Activated B cell treated with CpG ODN at 0.5 μM for 24 hours (primary cell): ENCODE data around the gene DKKL1. TPM values are rescaled to one million over a fixed set of nuclear protein-coding genes. Genes with fewer than 3 reads are reported as not detected.

Experiments used
- ATAC-seq: fragments of 200-7000 bp; cut with Tn5 transposase; one replicate; pipeline ENCODE4 v1.10.0; 2021; ENCODE audit warnings: low read depth, mild to moderate bottlenecking, moderate library complexity
- CTCF ChIA-PET: fragments of 350-600 bp; sonication (Branson Sonifier 250); formaldehyde crosslinking; loops from one replicate; lab custom pipeline; 2021; ENCODE audit warnings: antibody characterized with exemption; lab: Charles Lee
- POLR2A ChIA-PET: fragments of 350-600 bp; sonication (Branson Sonifier 250); formaldehyde crosslinking; loops from one replicate; lab custom pipeline; 2021; ENCODE audit warnings: antibody characterized with exemption; lab: Charles Lee
- DNase-seq: peaks from one replicate; pipeline ENCODE4 v3.0.0; 2022
- H3K27ac Mint-ChIP-seq: one replicate; pipeline ENCODE4 v1.8.0; 2020; ENCODE audit warnings: mixed read lengths
- H3K27me3 Mint-ChIP-seq: one replicate; pipeline ENCODE4 v1.8.0; 2021; ENCODE audit warnings: mixed read lengths
- H3K36me3 Mint-ChIP-seq: one replicate; pipeline ENCODE4 v1.8.0; 2021; ENCODE audit warnings: low read depth, mixed read lengths
- H3K4me1 Mint-ChIP-seq: one replicate; pipeline ENCODE4 v1.8.0; 2021; ENCODE audit warnings: mixed read lengths
- H3K4me3 Mint-ChIP-seq: one replicate; pipeline ENCODE4 v1.8.0; 2020; ENCODE audit warnings: mild to moderate bottlenecking, mixed read lengths
- H3K9me3 Mint-ChIP-seq: one replicate; pipeline ENCODE4 v1.8.0; 2020; ENCODE audit warnings: mixed read lengths
- CTCF ChIP-seq: fragments of 200-600 bp; IDR thresholded peaks from one replicate; pipeline ENCODE4 v1.8.0; 2022; ENCODE audit warnings: antibody characterized with exemption, mild to moderate bottlenecking
- intact Hi-C: fragments of 100-400 bp; cut with micrococcal nuclease; formaldehyde crosslinking; loops from one replicate; pipeline ENCODE4 v1.15.1; 2024
- total RNA-seq: library from RNA; stranded (reverse); gene quantifications from 2 replicates; pipeline ENCODE4 v1.2.3, GENCODE V29; 2022

The DKKL1 gene
- 0.71 and 0.76 TPM in 2 replicates for total RNA-seq

- no peaks in the 10 kb centered on the region for H3K36me3 Mint-ChIP-seq
- intact Hi-C loops = loop anchor here (1.0 to 2.0 kb wide), 5 partner anchors 23 to 63 kb away; partner anchors contain the start of gene CD37
- peak; percentile 85 for ATAC-seq
- H3K27ac Mint-ChIP-seq = no peak within 1 kb of the TSS
- DNase-seq = peak; percentile 94
- peak within 1 kb of the TSS; percentile 29 for H3K4me3 Mint-ChIP-seq
- ChIA-PET CTCF (no interaction called here), POLR2A (interaction anchor here (0.5 to 7.0 kb wide), 13 partner anchors 12 to 1041 kb away, joined by 3 to 73 read pairs (median 4); partner anchors contain the start of genes CD37 and KASH5)
- H3K27me3 Mint-ChIP-seq = no peaks in the 10 kb centered on the region
- peaks cover 31% of the 10 kb centered on the region for H3K4me1 Mint-ChIP-seq
- no peaks in the 10 kb centered on the region for H3K9me3 Mint-ChIP-seq
- no peak for TF ChIP-seq CTCF
Measured at GRCh38 chr19:49363268-49364082, at the start of gene DKKL1. TSS of gene DKKL1 (plus strand) at chr19:49363877. CDS start at chr19:49363999, 122 bp downstream.

- intact Hi-C loops = no loop called here
- H3K4me1 Mint-ChIP-seq = peaks cover 48% of the 10 kb centered on the region
- H3K36me3 Mint-ChIP-seq = peaks cover 64% of the 10 kb centered on the region
- H3K27me3 Mint-ChIP-seq = no peaks in the 10 kb centered on the region
- no peak overlapping the region for H3K4me3 Mint-ChIP-seq
- H3K9me3 Mint-ChIP-seq = peaks cover 7% of the 10 kb centered on the region
- ChIA-PET CTCF (interaction anchor here (0.7 kb wide), 1 partner anchor 14 kb away, joined by 5 read pairs; no protein-coding TSS in a partner anchor), POLR2A (interaction anchor here (1.0 to 4.5 kb wide), 3 partner anchors 12 to 25 kb away, joined by 3 to 32 read pairs (median 11); partner anchors contain the start of gene CD37)
- H3K27ac Mint-ChIP-seq = peak overlapping the region; percentile 4
- no peak for ATAC-seq
- DNase-seq = no peak
- no peak for TF ChIP-seq CTCF
Measured at GRCh38 chr19:49315111-49315510, 48.6 kb upstream of the DKKL1 start.

- ChIA-PET POLR2A (interaction anchor here (1.1 to 2.6 kb wide), 3 partner anchors 18 to 24 kb away, joined by 3 to 11 read pairs (median 3); partner anchors contain the start of gene CD37), CTCF (interaction anchor here (1.2 kb wide), 1 partner anchor 18 kb away, joined by 4 read pairs; the partner anchor contains the start of gene CD37)
- H3K4me1 Mint-ChIP-seq = peaks cover 40% of the 10 kb centered on the region
- no peak for ATAC-seq
- intact Hi-C loops = no loop called here
- DNase-seq = no peak
- peaks cover 63% of the 10 kb centered on the region for H3K36me3 Mint-ChIP-seq
- H3K9me3 Mint-ChIP-seq = peaks cover 7% of the 10 kb centered on the region
- H3K4me3 Mint-ChIP-seq = no peak overlapping the region
- peak overlapping the region; percentile 46 for H3K27ac Mint-ChIP-seq
- TF ChIP-seq CTCF = no peak
- no peaks in the 10 kb centered on the region for H3K27me3 Mint-ChIP-seq
Measured at GRCh38 chr19:49316284-49316683, 47.4 kb upstream of the DKKL1 start.

GRCh38 chr19:49318296-49318695 is 45.4 kb upstream of the DKKL1 start:
- no peak overlapping the region for H3K27ac Mint-ChIP-seq
- intact Hi-C loops = no loop called here
- H3K4me1 Mint-ChIP-seq = peaks cover 46% of the 10 kb centered on the region
- no peak for DNase-seq
- H3K27me3 Mint-ChIP-seq = no peaks in the 10 kb centered on the region
- no peak overlapping the region for H3K4me3 Mint-ChIP-seq
- ChIA-PET CTCF (interaction anchor here (1.3 kb wide), 1 partner anchor 16 kb away, joined by 5 read pairs; no protein-coding TSS in a partner anchor), POLR2A (interaction anchor here (0.6 to 1.7 kb wide), 7 partner anchors 9 to 178 kb away, joined by 3 to 14 read pairs (median 6); partner anchors contain the start of gene CD37)
- H3K36me3 Mint-ChIP-seq = peaks cover 66% of the 10 kb centered on the region
- ATAC-seq = no peak
- H3K9me3 Mint-ChIP-seq = peaks cover 12% of the 10 kb centered on the region
- no peak for TF ChIP-seq CTCF
